GM12878 (cell line): ENCODE results near the gene ADCY1. TPM values are rescaled to one million over a fixed set of nuclear protein-coding genes. Genes with fewer than 3 reads are reported as not detected.

Source experiments
- ATAC-seq: fragments of 200-7000 bp; cut with Tn5 transposase; 3 replicates; pipeline ENCODE4 v1.9.1; 2020; ENCODE audit warnings: mild to moderate bottlenecking, moderate library complexity
- BruUV-seq: library from RNA; stranded (reverse); fragments of 400-500 nt; replicated peaks from 2 replicates; lab custom pipeline; 2021; lab: Mats Ljungman, UMichigan
- CTCF ChIA-PET: fragments of 300-600 bp; sonication (Branson Sonifier 250); formaldehyde crosslinking; extraction: SDS; loops from one replicate; lab custom pipeline; 2021; ENCODE audit warnings: inconsistent platforms; lab: Yijun Ruan, JAX
- POLR2A ChIA-PET: fragments of 350-600 bp; formaldehyde crosslinking; extraction: SDS; loops from one replicate; lab custom pipeline; 2021; ENCODE audit warnings: inconsistent platforms; lab: Charles Lee
- RAD21 ChIA-PET: fragments of 300-600 bp; sonication (Branson Sonifier 250); formaldehyde crosslinking; loops from one replicate; lab custom pipeline; 2023; ENCODE audit warnings: antibody characterized with exemption; ENCODE audit not compliant: unreplicated experiment; lab: Charles Lee
- SMC1A ChIA-PET: fragments of 300-600 bp; sonication (Branson Sonifier 250); formaldehyde crosslinking; loops from one replicate; lab custom pipeline; 2023; ENCODE audit not compliant: unreplicated experiment, uncharacterized antibody; lab: Charles Lee
- DNase-seq: peaks from one replicate; pipeline ENCODE4 v3.0.0-alpha.2; 2011; ENCODE audit warnings: low read depth, low spot score
- FAIRE-seq: peaks from 3 replicates; lab custom pipeline; 2011; peaks lifted over from hg19 to GRCh38; lab: Jason Lieb, UNC
- H2AFZ ChIP-seq: 2 replicates; pipeline ENCODE4 v1.6.0; 2011; ENCODE audit warnings: low read depth, low read length, control low read depth; ENCODE audit not compliant: control insufficient read depth
- H3K27ac ChIP-seq: 2 replicates; pipeline ENCODE4 v1.5.1; 2011; ENCODE audit warnings: control low read depth; ENCODE audit not compliant: control insufficient read depth, insufficient read depth
- H3K27me3 ChIP-seq, 2 experiments: replicated peaks in 1 of 2; 2 replicates each; pipeline versions ENCODE4 v1.6.0 to v1.6.1; 2011; ENCODE audit warnings: low read length in 1 of 2; ENCODE audit not compliant: control insufficient read depth in 2 of 2, insufficient read depth in 2 of 2
- H3K36me3 ChIP-seq, 2 experiments: 2 replicates each; pipeline ENCODE4 v1.5.1; 2011; ENCODE audit warnings: low read length in 1 of 2; ENCODE audit not compliant: control insufficient read depth in 2 of 2, insufficient read depth in 2 of 2
- H3K4me1 ChIP-seq: 2 replicates; pipeline ENCODE4 v1.6.1; 2011; ENCODE audit warnings: mild to moderate bottlenecking, low read length, moderate library complexity, mixed read lengths; ENCODE audit not compliant: control insufficient read depth, insufficient read depth
- H3K4me2 ChIP-seq: 2 replicates; pipeline ENCODE4 v1.6.0; 2011; ENCODE audit warnings: control low read depth; ENCODE audit not compliant: control insufficient read depth, insufficient read depth
- H3K4me3 ChIP-seq: fragments of 200-600 bp; sonication (generic); 2 replicates; pipeline ENCODE4 v1.5.1; 2016
- H3K79me2 ChIP-seq: 2 replicates; pipeline ENCODE4 v1.6.0; 2011; ENCODE audit warnings: low read length; ENCODE audit not compliant: control insufficient read depth, insufficient read depth
- H3K9ac ChIP-seq: 2 replicates; pipeline ENCODE4 v1.8.0; 2011; ENCODE audit warnings: low read length, control low read depth, mixed read lengths; ENCODE audit not compliant: control insufficient read depth, insufficient read depth
- H3K9me3 ChIP-seq: replicated peaks from 3 replicates; pipeline ENCODE4 v1.5.1; 2011; ENCODE audit warnings: mild to moderate bottlenecking, low read length; ENCODE audit not compliant: control insufficient read depth, insufficient read depth
- H4K20me1 ChIP-seq: 2 replicates; pipeline ENCODE4 v1.6.0; 2011; ENCODE audit not compliant: control insufficient read depth, insufficient read depth
- CBFB ChIP-seq: IDR thresholded peaks from 2 replicates; pipeline ENCODE4 v1.6.1; 2016; ENCODE audit warnings: antibody characterized with exemption, low read depth
- MTA2 ChIP-seq: fragments of 450-650 bp; IDR thresholded peaks from 2 replicates; pipeline ENCODE4 v1.6.1; 2016; ENCODE audit warnings: low read depth, mild to moderate bottlenecking, moderate library complexity
- NFIC ChIP-seq: IDR thresholded peaks from 2 replicates; pipeline ENCODE4 v1.6.1; 2012; ENCODE audit warnings: low read depth, mild to moderate bottlenecking, inconsistent platforms, low read length, moderate library complexity
- RAD21 ChIP-seq: IDR thresholded peaks from 2 replicates; pipeline ENCODE4 v1.6.1; 2011; ENCODE audit warnings: mild to moderate bottlenecking, low read depth, low read length, moderate library complexity; ENCODE audit not compliant: insufficient read depth
- SMC3 ChIP-seq: IDR thresholded peaks from 2 replicates; pipeline ENCODE4 v1.6.1; 2011; ENCODE audit warnings: low read length, improper control_type of control experiment, borderline replicate concordance
- WGBS: methylation state at CpG from one replicate; pipeline ENCODE4 v1.1.6; 2016; ENCODE audit warnings: low lambda C conversion rate; ENCODE audit not compliant: insufficient replicate concordance, insufficient coverage; ENCODE audit errors: missing lambda C conversion rate; 5-methylcytosine and 5-hydroxymethylcytosine counted together
- in situ Hi-C: fragments of 300-500 bp; cut with MboI; formaldehyde crosslinking; loops from 9 replicates; pipeline ENCODE4 v1.14.3; 2018; ENCODE audit warnings: mixed read lengths
- intact Hi-C: fragments of 100-400 bp; cut with micrococcal nuclease; formaldehyde crosslinking; loops from one replicate; pipeline ENCODE4 v1.14.2; 2022; ENCODE audit not compliant: unreplicated experiment
- polyA plus RNA-seq, 11 experiments: library from polyadenylated mRNA; depleted of rRNA in 4 of 11; unstranded in 6 of 11; stranded (reverse) in 5 of 11; fragments of >200 nt; fragmentation: Nextera tagmentation in 4 of 11; fragmentation: Illumina TruSeq in 1 of 11; extraction: Ambion mirVana in 4 of 11; extraction: Trizol in 1 of 11; gene quantifications; 1 replicate in 1 of 11; 2 replicates in 10 of 11; pipeline versions ENCODE4 v1.2.1 to v1.2.3, GENCODE V29; 2011 to 2016; ENCODE audit warnings: inconsistent platforms in 2 of 11, missing spikeins in 2 of 11, low read depth in 1 of 11
- total RNA-seq, 4 experiments: library from RNA; depleted of rRNA in 3 of 4; stranded (reverse); fragments of >200 nt in 3 of 4; fragmentation: Illumina TruSeq in 1 of 4; extraction: Trizol in 1 of 4; gene quantifications; 2 replicates each; pipeline versions ENCODE4 v1.2.1 to v1.2.3, GENCODE V29; 2013 to 2021
- TF ChIP-seq, protein P1 (sequence below), 3 experiments: IDR thresholded peaks in 2 of 3; conservative IDR thresholded peaks in 1 of 3; 2 replicates each; pipeline ENCODE4 v1.5.1; 2011; ENCODE audit warnings: low read depth in 3 of 3, low read length in 3 of 3, mild to moderate bottlenecking in 3 of 3, control low read depth in 2 of 3, moderate library complexity in 2 of 3, inconsistent platforms in 1 of 3, mixed read lengths in 1 of 3; ENCODE audit not compliant: control insufficient read depth in 2 of 3, insufficient read depth in 1 of 3; ENCODE audit errors: extremely low read depth in 1 of 3

ADCY1 gene
- total and polyA plus RNA-seq, 10 of the 15 experiments (the other 5 are each of a cell fraction or from before 2014, with no cell fraction given): 0.13 to 1.4 (median 0.45) TPM; not detected in 1

DNA sequence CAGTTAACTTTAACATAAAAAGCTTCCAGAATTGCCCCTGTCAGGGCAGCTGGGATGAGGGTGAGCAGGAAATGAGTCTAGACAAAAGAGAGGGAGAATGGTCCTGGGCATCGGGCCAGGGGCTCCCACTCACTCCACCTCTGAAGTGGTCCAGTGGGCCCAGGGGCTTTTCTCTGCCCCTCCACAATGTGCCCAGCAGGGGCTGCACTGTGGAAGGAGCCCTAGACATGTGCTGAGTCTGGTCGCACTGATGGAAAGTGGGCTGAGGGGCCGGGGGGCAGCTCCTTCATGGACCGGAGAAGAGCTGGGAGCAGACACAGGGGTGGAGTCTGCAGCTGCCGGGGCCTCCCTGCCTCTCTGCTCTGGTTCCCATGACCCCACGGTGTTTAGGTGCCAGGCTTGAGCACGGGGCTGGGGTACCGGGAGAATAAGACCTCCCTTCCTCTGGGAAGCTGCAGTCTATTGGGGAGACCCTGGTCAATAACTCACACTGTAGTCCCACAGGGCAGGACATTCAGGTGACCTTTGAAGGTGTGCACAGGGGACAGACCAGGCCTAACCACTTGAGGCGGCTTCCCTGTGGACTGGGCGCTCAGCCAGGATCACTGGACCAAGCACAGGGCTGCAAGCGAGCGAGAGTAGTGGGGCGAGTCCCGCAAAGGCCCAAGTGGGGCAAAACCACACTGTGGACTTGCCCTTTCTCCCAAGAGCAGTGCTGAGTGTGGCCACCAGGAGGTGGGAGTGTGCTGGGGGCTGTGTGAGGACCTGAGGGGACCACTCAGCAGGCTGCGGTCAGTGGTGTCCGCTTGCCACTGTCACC is 6.1 kb downstream of the ADCY1 start:
- intact Hi-C loops: no loop called here

More for the DNA sequence above, 6.1 kb downstream of the ADCY1 start:
- RAD21 ChIA-PET: no interaction called here
- H3K36me3 ChIP-seq: no peaks in the 10 kb centered on the region
- no peak overlapping the region for H2AFZ ChIP-seq
- no peaks in the 10 kb centered on the region for H4K20me1 ChIP-seq
- H3K4me2 ChIP-seq: no peak overlapping the region
- in situ Hi-C loops: no loop called here
- SMC1A ChIA-PET: no interaction called here
- DNase-seq (no peak), ATAC-seq (peak; percentile 55; the same call in 2 of the 3 replicates), FAIRE-seq (no peak)
- no peak overlapping the region for H3K27ac ChIP-seq
- H3K27me3 ChIP-seq: peaks cover 2 to 4% of the 10 kb centered on the region in 2 experiments; a peak in 2 of 4 replicates
- no peaks in the 10 kb centered on the region for H3K79me2 ChIP-seq
- peak; percentile 12; the same call in 1 of the 2 replicates for TF ChIP-seq SMC3
- no peak for TF ChIP-seq NFIC
- TF ChIP-seq MTA2: no peak
- peak; percentile 41; the same call in 1 of the 2 replicates for TF ChIP-seq RAD21
- TF ChIP-seq CBFB: no peak
- TF ChIP-seq, protein P1, sequence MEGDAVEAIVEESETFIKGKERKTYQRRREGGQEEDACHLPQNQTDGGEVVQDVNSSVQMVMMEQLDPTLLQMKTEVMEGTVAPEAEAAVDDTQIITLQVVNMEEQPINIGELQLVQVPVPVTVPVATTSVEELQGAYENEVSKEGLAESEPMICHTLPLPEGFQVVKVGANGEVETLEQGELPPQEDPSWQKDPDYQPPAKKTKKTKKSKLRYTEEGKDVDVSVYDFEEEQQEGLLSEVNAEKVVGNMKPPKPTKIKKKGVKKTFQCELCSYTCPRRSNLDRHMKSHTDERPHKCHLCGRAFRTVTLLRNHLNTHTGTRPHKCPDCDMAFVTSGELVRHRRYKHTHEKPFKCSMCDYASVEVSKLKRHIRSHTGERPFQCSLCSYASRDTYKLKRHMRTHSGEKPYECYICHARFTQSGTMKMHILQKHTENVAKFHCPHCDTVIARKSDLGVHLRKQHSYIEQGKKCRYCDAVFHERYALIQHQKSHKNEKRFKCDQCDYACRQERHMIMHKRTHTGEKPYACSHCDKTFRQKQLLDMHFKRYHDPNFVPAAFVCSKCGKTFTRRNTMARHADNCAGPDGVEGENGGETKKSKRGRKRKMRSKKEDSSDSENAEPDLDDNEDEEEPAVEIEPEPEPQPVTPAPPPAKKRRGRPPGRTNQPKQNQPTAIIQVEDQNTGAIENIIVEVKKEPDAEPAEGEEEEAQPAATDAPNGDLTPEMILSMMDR (IDR thresholded peaks at IDR 0.05 in 2 of 3, conservative IDR thresholded peaks at IDR 0.05 in 1 of 3; ENCODE audit: control insufficient read depth in 2 of 3, extremely low read depth in 1 of 3, insufficient read depth in 1 of 3, low read depth in 3 of 3, low read length in 3 of 3): peak; percentile 12 to 38 (median 25); a peak in 2 of 6 replicates
- POLR2A ChIA-PET: no interaction called here
- CTCF ChIA-PET: no interaction called here
- H3K9me3 ChIP-seq: no peaks in the 10 kb centered on the region
- no peak overlapping the region for H3K4me3 ChIP-seq
- H3K9ac ChIP-seq: no peak overlapping the region
- 45% methylated on average over 15 of the region's 16 CpGs for WGBS
- BruUV-seq: no TSS peak
- no peaks in the 10 kb centered on the region for H3K4me1 ChIP-seq
